Measurements from ENCODE around the gene PLXNA3.

The PLXNA3 gene

DNA sequence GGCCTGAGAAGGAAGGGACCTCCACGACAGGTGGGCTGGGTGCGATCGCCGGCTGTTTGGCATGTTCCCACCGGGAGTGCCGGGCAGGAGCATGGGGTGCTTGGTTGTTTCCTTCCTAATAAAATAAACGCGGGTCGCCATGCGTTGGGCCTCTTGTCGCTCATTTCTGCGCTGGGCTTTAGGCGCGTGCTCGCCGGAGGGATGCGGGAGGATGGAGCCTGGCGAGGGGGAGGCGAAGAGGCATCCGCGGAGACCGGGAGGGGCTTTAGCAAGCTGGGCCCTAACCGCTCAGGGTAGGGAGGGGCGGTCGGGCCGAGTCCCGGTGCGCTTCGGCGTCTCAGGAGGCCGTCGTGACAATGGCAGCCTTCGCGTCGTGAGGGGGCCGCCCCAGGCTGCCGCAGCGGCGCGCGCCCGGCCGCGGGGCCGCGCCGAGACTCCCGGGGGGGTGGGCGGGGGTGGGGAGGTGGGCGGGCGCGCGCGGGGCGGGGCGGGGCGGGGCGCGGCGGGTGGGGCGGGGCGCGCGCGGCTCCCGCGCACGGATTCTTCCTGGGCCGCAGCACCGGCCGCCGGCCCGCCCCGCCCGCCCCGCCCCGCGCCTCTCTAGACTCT lies 21.6 kb upstream of the PLXNA3 start:
- no peak for DNase-seq

DNA sequence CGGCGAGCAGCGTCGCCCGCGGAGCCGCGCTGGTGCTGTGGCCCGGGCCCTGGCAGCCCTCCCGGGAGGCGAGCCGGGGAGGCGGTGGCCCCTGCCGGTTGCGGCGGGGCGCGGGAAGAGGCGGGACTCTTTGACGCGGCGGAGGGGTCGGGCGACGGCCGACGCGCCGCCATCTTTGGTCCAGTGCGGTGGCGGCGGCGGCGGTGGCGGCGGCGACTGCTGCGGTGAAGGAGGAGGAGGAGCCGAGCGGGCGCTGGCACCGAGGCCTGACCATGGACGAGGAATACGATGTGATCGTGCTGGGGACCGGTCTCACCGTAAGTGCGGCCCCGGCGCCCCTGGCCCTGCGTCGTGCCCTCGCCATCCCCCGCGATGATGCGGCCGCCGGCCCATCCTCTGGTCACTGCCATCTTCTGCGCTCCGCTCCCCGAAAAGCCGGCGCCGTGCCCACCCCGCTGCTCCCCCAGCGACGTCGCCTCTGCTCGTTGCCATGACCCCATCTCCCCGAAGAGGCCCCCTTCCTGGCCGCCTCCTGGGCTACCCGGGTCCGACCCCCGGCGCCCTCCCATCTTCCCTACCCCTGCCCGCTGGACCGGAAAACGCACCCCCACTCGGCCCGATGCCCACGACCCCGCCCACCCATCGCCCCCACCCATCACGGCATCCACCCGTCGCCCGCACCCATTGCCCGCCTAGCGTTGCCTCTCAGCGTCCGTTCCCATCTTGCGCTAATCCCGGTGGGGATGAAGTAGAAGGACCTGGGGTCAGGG lies 20.9 kb upstream of the PLXNA3 start, which contains the start of gene GDI1:
GDI1 (plus strand) TSS at position 172 of the 770 bp plus-strand sequence; CDS start at position 273, 101 bp downstream.
- DNase-seq: no peak

DNA sequence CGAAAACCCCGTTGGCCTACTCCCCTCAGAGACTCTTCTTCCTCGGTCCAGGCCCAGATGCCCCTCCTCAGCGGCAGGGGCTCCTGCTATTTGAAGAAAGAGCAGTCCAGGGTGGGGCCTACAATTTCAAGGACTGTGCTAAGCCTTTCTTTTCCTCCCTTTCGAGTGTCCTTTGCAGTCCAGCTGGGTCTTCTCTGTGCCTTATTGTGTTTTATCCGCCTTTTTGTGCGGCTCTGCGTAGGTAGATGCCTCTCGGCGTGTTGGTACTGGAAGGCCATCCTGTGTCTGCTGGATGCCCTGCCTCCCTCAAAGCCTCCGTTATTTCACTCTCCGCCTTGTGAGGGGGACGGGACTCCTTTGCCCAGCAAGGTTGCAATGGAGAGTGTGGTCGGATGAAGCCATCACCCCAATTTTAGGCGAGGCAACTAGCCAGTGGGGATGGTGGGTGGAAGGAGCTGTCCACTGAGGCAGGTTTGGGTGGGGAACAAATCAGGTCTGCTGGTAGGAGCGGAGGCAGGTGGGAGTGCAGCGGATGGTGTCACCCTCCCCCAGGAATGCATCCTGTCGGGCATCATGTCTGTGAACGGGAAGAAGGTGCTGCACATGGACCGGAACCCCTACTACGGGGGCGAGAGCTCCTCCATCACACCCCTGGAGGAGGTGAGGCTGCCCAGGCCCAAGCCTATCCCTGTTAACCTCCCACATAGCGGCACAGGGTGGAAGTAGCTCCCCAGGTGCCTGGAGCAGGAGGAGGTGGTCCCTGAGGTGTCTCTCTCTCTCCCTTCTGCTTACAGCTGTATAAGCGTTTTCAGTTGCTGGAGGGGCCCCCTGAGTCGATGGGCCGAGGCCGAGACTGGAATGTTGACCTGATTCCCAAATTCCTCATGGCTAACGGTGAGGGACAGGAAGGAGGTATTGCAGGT lies 19.8 kb upstream of the PLXNA3 start:
- DNase-seq: no peak

DNA sequence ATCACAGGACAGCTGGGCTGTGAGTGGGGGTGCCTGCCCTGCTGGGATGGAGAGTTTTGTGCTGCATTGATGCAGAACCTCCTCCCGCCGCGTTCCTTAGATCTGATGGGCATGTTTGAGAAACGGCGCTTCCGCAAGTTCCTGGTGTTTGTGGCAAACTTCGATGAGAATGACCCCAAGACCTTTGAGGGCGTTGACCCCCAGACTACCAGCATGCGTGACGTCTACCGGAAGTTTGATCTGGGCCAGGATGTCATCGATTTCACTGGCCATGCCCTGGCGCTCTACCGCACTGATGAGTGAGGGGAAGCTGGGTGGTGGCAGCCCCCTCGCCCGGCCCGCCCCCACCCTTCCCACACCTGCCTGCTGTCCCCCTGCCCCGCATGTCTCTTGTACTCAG lies 18.2 kb upstream of the PLXNA3 start:
- DNase-seq: no peak

DNA sequence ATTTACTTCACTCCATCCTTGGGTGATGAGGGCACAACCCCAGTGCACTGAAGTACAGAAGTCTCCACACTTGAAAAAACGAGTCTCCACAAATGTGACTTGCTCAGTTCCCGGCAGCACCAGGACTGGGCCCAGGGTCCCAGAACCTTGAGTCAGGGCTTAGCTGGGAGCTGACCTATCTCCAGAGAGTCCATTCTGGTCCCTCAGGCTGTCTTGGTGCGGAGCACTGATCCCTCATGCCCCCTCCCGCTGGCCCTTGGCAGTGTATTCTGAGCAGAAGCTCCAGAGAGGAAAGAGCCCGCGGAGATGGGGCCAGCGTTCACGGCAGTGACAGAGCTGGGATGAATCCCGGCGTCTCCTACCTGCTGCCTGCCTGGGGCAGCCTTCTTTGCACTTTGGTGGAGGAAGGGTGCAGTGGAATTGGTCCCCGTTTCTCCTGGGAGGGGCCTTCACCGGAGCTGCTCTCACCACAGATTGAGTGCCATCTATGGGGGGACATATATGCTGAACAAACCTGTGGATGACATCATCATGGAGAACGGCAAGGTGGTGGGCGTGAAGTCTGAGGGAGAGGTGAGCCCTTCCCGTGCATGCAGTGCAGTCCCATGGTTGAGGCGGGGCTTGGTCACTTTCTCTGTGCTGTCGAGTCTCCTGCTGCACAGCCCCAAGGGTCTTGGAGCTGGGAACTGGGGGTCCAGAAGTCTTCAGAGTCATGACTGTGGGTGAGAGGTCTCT lies 17.3 kb upstream of the PLXNA3 start:
- DNase-seq: no peak

- no peak for DNase-seq
Observed at GRCh38 chrX:154441564-154441963, 16.5 kb upstream of the PLXNA3 start.

- DNase-seq: no peak
Observed at GRCh38 chrX:154441984-154442707, 15.9 kb upstream of the PLXNA3 start.

DNA sequence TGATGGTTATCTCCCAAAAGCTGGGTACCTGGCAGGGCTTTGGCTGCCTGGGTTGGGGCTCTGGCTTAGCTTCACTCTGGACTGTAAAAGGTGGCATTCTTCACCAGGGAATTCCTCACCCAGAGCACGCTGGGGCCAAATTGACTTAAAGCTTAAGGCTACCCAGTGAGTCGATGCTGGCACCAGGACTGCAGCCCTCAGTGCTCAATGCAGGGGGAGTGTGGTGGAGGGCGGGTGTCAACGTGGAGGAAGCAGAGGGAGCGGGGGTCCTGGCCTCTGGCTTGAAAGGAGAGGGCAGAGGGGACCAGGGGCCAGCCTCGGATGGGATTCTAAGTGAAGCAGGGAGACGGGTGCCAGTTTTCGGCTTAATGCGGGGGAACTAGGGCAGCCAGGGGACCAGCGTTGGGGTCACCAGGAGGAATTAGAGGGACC lies 14.6 kb upstream of the PLXNA3 start:
- no peak for DNase-seq

DNA sequence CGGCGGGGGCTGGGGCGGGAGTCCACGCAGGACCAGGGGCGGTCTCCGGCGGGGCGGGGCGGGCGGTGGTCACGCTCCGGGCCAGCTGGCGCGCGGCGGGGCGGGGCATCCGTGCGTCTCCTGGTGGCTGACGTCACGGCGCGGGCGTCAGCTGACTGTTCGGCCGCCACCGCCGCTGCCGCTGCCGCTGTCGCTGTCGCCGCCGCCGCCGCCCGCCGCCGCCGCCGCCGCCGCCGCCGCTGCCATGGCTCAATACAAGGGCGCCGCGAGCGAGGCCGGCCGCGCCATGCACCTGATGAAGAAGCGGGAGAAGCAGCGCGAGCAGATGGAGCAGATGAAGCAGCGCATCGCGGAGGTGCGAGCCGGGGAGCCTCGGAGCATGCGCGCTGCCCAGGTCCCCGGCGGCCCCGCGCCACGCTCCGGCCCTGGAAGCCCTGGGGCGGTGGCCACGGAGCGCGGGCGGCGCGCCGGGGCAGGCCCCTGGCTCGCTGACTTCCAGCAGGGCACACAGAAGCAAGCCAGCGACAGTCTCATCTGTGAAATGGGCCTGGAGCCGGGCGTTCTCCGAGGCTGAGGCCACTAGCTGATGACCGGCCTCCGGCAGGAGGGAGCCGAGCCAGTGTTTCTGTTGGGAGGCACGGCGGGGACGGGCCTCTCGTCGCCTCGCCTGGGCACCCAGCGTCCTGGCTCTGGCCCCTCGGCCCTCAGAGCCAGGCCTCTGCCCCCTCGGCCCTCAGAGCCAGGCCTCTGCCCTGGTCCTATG lies 13.9 kb upstream of the PLXNA3 start, which contains the start of gene FAM50A:
FAM50A (plus strand) TSS at position 150 of the 763 bp plus-strand sequence; CDS start at position 245, 95 bp downstream.
- DNase-seq: no peak

DNA sequence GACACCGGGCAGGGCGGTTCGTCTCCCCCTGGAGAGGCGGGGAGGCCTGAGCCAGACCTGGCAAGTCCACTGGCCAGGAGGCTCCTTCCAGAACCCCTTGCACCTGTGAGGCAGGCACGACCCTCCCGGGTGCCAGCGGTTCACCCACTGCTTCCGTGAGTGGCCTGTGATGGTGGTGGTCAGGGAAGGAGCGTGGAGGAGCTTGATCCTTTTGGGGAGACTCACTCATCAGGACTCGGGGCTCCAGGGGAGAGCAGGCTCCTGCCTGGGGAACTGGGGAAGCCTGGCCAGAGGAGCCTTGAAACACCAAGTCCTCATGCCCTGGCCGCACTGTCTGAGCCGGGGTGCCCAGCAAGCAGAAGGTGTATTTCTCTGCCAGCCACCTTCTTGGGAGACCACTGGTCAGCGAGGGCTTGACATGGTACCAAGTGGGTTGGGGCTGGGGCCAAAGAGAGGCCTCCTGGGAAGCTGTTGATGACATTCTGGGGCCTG lies 13.3 kb upstream of the PLXNA3 start:
- DNase-seq: no peak

DNA sequence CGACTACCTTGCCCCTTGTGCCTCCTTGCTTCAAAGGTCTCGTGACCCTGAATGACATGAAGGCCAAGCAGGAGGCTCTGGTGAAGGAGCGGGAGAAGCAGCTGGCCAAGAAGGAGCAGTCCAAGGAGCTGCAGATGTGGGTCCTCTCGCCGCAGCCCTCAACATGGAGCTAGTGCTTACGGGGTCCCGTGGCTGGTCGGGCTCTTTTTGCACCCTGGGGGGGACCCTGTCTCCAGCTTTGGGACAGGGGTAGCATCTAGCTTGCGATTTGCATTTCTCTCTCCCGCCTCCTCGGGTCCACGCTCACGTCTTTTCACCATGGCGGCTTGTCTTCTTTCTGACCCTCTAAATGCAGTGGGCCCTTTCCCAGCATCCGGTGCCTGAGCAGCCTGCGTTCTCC lies 12.3 kb upstream of the PLXNA3 start:
- DNase-seq: no peak

GRCh38 chrX:154446430-154446829 lies 11.7 kb upstream of the PLXNA3 start:
- no peak for DNase-seq

GRCh38 chrX:154448484-154448883 lies 9.6 kb upstream of the PLXNA3 start:
- DNase-seq: no peak

- no peak for DNase-seq
Observed at GRCh38 chrX:154449618-154450017, 8.5 kb upstream of the PLXNA3 start.

DNA sequence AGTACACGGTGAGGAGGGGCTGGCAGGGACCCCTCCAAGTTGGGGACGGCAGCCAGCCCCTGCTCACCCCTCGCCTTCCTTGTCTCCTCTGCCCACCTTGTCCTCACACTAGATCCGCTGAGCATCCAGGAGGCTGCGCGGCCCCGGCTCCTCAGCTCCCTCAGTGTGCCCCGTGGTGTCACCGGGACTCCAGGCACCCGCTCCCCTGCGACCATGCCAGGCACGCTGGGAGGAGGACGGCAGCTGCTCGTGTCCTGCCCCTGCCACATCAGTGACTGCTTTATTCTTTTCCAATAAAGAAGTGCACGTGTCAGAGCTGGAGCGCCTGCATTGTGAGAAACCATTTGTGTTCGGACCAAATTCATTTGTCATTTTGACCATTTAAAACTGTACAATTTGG lies 7.8 kb upstream of the PLXNA3 start:
- DNase-seq: no peak

- no peak for DNase-seq
Observed at GRCh38 chrX:154452823-154453222, 5.3 kb upstream of the PLXNA3 start.

DNA sequence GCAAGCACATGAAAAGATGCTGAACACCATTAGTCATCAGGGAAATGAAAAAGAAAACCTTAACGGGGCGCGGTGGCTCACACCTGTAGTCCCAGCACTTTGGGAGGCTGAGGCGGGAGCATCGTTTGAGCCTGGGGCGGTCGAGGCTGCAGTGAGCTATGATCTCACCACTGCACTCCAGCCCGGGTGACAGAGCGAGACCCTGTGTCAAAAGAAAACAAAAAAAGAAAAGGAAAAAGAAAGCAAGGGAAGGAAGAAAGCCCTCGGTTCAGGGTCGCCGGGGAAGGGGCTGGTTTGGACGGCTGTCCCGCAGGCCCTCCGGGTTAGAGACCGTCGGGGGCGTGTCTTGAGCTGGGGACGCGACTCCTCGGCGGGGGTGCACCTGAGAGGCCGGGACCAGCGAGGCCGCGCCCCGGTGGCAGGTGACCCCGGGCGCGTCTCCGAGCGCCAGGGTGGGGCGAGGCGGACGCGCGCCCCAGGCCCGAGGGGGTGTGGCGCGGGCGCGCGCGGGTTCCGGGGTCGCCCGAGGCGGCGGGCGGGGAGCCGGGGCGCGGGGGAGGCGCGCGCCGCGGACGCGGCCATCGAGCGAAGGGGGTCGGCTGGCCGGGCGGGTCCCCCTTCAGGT lies 478 bp upstream of the PLXNA3 start:
- no peak for DNase-seq

DNA sequence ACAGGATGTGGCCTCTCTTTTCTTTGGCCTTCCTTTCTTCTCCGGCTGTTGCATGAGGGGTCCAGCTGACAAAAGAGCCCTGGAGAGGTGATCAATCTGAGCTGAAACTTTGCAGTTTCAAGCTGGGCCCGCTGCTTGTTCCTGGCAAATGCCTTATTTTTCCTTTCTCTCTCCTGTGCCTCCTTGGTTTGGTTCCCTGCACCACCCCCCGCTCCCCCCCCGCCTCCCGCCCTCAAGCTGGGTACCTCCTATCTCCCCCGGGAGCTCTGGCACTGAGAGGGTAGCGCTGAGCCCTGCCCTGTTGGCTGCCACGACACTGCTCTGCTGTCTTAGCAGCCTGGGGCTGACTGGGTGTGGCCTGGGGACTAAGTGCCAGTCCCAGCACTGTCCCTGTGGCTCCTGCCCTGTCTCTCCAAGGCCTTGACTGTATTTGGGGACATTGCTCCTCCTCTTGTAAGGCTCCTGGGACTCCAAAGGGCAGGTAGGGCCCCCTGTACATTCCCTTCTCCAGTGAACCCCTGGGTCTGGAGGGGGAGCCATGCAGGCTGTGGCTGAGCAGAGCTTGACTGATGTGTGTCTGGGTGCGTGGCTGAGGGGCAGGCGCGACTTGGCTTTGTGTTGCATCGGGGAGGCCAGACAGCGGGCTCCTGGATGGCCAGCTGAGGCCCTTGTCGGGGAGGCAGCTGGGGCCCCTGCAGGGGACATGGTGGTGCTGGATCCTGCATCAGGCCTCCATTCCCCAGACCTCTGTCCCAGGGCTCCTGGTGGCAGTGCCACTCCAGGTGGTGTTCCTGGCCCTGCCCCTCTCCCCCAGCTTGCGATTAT lies 1.1 kb downstream of the PLXNA3 start:
- DNase-seq: peak; percentile 47

- peak; percentile 40 for DNase-seq
Observed at GRCh38 chrX:154459832-154460231, 1.8 kb downstream of the PLXNA3 start.

Measured in NCI-H1694 (cell line).